HT1080 (cell line): ENCODE measurements around the gene SMAD3. TPM values are rescaled to one million over a fixed set of nuclear protein-coding genes. Genes with fewer than 3 reads are reported as not detected.
A peak's percentile ranks its signal among the peaks of the same experiment; 100 is the strongest.
"Not testable (repeated sequence)": the region's sequence is repeated elsewhere in the genome, so short reads cannot be mapped to it uniquely, and the experiment has no call there.

Experiments used
- DNase-seq: peaks from one replicate; pipeline ENCODE4 v3.0.0-alpha.2; 2015; ENCODE audit warnings: low read depth
- polyA plus RNA-seq, 2 experiments: library from polyadenylated mRNA; depleted of rRNA; stranded (reverse); fragments of >200 nt; gene quantifications; 2 replicates each; pipeline ENCODE4 v1.2.3, GENCODE V29; 2015
- total RNA-seq: library from RNA; depleted of rRNA; stranded (reverse); fragments of >200 nt; shearing (Covaris generic); gene quantifications from 2 replicates; pipeline ENCODE4 v1.2.3, GENCODE V29; 2014; rRNA removed

The SMAD3 gene
- total RNA-seq = 20.9 and 39.2 TPM in 2 replicates
- 99.4 and 115 TPM in 2 replicates for polyA plus RNA-seq (2015; cell fraction: cytosol; rRNA removed)
- 204 and 241 TPM in 2 replicates for polyA plus RNA-seq (2015; cell fraction: nucleus; rRNA removed)

DNA sequence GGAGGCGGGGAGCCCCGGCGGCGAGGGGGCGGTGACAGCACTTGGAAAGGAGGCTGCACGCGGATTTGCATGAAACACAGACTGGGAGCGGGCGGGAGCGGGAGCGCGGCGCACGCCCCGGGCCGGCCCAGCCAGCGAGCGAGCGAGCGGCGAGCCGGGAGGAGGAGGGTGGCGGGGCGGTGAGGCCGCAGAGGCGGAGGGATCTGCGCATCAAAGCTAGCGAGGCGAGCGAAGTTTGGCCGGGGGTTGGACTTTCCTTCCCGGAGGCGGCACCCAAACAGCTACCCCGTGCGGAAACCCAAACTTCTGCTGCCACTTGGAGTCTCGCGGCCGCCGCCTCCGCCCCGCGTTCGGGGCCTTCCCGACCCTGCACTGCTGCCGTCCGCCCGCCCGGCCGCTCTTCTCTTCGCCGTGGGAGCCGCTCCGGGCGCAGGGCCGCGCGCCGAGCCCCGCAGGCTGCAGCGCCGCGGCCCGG lies at the start of gene SMAD3:
Gene SMAD3, plus strand, starts transcription at position 72 of the 475 bp plus-strand sequence. CDS start 553 bp downstream, outside the sequence.
- DNase-seq = peak; percentile 87

DNA sequence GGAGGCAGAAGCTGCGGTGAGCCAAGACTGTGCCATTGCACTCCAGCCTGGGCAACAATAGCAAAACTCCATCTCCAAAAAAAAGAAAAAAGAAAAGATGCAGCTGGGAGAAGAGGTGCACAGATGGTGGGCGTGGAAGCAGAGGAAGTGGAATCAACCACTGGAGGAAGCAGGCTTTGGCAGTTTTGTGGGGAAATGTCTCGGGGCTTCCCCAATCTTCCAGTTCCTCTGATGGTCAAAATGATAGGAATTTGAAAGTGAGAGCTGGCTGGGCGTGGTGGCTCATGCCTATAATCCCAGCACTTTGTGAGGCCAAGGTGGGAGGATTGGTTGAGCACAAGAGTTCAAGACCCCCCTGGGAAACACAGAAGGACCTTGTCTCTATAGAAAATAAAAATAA lies 48.1 kb upstream of the SMAD3 start:
- no peak for DNase-seq

DNA sequence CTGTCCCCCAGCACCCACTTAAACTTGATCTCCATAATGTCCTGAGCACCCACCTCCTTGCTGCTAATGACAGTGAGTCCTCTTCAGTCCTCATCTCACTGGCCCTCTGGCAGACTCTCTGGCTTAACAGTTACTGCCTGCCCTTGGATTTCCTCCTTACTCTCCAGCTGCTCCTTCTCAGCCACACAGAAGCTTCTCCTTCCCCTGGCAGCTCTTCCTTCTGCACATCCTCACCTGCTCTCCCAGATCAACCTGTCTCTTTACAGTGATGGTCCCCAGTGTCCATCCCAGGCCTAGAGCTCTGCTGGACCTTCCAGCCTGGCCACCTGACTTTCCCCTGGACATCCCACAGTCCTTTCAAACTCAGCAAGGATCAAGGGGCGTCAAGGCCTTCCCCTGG lies 47.4 kb upstream of the SMAD3 start:
- DNase-seq = no peak

DNA sequence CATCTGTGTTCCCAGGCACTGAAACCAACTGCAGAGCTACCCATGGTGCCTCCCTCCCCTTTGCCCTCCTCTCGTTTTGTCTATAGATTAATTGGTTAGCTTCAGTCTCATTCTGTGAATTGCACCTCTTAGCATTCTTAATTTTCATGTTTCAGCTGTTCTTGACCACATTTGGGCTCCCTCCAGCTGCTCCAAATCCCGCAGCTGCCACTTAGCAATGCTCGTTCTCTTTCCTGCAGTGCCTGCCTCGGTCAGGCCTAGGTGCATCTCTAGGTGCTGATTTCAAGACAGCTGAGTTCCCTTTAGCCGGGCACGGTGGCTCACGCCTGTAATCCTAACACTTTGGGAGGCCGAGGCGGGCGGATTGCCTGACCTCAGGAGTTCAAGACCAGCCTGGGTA lies 47.0 kb upstream of the SMAD3 start:
- no peak for DNase-seq

DNA sequence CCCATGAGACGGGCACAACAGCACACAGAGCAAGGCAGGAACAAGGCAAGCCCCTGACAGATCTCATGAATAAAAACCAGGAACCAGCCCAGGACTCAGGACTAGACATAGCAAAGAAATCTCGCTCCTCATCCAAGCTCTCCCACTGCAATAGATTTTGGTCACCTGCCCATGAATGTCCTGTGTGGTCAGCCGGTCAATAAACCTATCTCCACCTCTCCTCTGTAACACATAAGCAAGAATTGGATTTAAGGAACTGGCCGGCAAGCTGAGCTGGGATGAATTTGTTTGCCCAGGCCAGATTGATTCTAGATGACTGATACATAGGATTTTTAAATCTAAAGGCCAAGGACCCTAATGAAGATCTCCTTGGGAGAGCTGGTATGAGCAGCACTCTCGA lies 46.3 kb upstream of the SMAD3 start:
- DNase-seq = no peak

DNA sequence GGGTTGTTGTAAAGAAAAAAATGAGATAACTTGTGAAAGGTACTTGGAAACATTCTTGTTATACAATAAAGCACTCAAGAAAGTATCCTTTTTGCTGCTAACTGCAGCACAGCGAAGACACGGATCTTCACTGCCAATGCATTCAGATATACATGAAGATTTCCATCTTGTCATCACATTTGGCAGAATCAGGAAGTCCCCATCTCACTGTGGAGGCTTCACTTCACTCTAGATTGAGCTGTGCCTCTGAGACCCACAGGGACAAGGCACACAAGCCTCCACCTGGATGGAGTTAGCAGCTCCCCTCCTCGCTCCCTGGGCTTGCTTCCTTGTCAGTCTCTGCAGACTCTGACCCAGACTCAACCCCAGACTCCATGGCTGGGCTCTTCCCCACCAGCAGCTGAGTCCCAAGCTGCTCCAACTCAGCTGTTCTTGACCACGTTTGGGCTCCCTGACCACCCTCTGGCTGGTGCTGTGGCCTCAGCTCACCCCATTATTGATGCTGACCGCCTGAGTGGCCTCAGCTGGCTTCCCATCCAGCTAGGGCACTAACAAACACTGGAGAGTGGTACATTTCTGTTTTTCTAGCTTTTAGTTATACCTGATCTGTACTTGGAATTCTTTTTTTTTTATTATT lies 45.4 kb upstream of the SMAD3 start:
- no peak for DNase-seq

DNA sequence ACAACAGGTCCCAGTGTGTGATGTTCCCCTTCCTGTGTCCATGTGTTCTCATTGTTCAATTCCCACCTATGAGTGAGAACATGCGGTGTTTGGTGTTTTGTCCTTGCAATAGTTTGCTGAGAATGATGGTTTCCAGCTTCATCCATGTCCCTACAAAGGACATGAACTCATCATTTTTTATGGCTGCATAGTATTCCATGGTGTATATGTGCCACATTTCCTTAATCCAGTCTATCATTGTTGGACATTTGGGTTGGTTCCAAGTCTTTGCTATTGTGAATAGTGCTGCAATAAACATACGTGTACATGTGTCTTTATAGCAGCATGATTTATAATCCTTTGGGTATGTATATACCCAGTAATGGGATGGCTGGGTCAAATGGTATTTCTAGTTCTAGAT lies 44.7 kb upstream of the SMAD3 start:
- DNase-seq = not testable (repeated sequence)

DNA sequence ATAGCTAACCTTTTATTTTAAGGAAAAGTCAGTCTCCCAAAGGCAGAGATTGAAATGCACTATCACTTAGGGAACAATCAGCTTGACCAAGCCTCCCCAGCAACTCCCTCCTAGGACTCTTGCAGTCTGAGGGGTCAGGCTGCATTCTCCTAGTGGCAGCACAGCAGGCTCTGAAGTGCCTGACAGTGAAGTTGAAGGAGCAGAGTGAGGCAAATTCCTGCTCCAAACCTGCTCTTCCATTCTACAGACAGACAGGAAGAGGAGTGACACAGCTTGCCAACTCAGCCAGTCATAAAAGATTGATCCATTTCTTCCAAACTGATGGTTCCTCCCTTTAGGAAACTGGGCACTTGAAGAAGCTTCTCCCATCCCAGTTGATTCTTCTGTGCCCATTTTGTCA lies 43.9 kb upstream of the SMAD3 start:
- peak; percentile 46 for DNase-seq

DNA sequence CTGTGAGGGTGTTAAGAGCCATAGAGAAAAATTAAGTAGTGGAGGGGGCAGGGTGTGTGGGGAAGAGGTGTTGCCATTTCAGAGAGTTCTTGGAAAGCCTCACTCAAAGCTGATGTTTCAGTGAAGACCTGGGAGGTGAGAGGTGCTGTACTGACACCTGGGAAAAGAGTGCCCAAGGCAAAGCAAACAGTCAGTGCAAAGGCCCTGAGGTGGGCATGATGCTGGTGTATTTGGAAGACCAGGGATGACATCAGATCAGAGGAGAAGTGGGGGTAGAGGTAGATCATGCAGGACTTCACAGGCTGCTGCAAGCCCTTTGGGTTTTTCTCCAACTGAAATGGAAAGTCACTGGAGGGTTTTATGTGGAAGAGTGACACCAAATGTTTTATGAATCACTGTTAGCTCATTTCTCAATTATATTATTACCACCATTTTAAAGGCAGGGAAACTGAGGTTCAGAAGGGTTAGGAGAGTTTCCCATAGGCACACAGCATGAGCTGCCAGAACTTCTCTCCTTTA lies 42.8 kb upstream of the SMAD3 start:
- no peak for DNase-seq

DNA sequence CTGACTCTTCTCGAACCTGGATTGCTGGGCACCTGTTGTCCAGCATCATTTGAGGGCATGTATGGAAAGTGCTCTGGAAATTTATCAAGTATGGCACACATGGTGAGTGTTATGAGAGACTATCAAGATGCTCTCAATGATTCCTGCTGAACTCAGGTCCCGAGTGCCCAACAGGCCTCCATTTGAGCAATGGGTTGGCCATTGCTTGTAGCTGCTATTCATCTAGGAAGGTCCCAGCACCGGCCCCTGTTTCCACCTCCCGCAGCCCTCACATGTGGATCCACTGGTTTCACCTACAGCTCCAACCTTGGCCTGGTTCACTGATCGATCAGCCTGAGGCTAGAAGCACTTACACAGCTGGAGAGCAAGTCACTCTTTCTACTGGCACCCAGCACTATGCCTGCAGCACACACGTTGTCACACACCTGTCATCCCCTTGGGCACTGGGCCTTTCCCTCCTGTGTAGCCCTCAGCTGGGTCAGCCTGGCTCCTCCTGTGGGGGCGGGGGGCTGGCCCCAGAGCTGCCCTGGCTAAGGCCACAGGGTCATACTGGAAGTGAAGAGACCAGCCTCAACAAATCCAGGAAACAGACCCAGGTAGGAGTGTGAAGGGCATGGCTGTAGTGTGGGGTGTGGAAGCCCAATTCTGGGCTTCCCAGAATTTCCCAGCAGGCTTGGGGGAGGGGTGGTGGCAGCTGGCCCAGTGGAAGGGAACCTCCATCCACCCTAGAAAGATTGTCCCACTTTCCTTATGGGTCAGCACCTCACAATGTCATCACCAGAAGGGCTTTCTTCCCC lies 41.7 kb upstream of the SMAD3 start:
- no peak for DNase-seq

DNA sequence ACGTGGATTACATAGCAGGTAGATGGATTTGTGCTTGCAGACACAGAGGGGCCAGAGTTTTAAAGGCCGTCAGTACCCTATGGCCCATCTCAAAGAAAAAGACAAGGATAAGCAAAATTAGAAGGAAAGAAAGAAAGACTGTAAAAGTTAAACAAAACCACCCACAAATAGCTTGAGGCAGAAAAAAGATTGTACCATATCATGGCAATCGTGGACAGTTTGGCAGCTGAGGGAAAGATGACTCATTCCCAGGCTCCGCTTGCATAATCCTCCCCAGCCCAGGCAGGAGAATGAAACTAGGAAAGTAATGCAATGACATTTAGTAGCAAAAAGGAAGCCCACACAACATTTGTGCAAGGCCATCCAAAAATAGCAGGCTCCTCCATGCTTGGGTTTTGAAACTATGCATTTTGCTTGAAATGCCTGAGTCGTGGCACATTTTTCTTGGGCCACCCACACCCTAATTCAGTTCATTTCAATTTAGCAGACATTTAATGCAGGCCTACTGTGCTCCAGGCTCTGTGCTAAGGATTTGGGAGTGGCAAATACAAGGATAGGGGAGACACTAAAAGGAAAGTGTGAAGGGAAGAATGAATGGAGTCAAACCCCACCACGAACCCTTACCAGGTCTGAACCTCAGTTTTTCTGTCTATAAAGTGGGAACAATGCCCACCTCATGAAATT lies 40.9 kb upstream of the SMAD3 start:
- DNase-seq = peak; percentile 92

DNA sequence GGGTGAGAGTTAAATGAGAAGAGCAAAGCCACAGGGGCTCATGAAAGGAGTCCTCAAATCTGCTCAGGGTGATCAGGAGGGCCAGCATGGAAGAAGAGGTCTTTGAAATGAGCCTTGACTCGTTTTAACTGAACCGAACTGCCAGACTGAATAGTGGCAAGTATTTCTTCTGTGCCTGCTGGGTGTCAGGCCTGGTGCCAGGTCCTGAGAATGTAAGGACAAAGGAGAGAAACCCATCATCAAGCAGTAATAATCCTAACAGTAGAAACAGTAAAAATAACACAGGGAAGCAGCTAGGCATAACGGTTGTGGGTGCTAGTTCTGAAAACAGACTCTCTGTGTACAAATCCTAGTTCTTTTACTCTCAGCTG lies 40.4 kb upstream of the SMAD3 start:
- no peak for DNase-seq

DNA sequence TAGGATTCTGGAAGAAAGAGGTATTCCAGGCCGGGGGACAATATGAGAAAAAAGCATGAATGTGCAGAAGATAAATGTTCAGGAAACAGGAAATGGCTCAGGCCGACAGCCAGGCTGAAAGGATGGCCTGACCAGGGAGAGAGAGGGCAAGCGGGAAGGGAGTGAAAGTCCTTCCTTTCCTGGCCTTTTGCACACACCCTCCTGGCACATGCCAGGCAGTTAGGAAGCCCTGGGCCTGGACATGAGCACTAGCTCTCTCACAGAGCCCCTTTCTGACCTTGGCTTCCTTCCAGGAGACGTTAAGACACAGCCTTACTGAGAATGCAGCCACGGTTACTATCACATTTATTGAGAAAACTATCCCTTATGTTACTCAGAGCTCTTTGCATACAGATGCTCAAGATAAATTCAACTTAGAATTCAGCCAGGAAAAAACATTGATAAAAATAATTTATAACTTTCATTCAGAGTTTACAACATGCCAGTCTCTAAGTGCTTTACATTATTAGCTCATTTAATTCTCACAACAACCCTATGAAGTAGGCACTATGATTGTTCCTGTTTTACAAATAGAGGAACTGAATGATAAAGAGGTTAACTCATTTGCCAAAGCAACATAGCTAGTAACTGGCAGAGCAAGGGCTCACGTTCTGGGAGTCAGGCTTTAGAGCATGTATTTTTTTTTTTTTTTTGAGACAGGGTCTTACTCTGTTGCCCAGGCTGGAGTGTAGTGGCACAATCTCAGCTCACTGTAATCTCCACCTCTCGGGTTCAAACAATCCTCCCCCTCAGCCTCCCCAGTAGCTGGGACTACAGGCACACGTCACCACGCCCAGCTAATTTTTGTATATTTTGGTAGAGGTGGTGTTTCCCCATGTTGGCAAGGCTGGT lies 39.4 kb upstream of the SMAD3 start:
- DNase-seq = peak; percentile 91

DNA sequence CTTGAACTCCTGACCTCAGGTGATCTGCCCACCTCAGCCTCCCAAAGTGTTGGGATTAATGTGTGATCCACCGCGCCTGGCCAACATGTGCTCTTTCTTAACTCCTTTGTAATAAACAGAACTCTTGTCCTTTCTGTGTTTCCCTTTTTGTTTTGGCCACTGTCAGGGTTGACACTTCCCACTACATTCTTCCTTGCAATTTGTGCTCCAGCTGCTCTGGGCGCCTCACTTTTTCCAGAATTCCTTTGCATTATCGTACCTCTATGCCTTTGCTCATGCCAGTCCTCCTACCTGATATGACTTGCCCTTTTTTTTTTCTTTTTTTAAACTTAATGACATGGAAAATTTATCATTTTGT lies 38.8 kb upstream of the SMAD3 start:
- no peak for DNase-seq

DNA sequence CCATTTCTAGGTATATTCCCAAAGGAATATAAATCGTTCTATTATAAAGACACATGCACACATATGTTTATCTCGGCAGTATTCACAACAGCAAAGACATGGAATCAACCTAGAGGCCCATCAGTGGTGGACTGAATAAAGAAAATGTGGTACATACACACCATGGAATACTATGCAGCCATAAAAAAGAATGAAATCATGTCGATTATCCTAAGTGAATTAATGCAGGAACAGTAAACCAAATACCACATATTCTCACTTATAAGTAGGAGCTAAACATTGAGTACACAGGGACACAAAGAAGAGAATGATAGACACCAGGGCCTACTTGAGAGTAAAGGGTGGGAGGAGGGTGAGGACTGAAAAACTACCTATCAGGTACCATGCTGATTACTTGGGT lies 37.0 kb upstream of the SMAD3 start:
- not testable (repeated sequence) for DNase-seq

DNA sequence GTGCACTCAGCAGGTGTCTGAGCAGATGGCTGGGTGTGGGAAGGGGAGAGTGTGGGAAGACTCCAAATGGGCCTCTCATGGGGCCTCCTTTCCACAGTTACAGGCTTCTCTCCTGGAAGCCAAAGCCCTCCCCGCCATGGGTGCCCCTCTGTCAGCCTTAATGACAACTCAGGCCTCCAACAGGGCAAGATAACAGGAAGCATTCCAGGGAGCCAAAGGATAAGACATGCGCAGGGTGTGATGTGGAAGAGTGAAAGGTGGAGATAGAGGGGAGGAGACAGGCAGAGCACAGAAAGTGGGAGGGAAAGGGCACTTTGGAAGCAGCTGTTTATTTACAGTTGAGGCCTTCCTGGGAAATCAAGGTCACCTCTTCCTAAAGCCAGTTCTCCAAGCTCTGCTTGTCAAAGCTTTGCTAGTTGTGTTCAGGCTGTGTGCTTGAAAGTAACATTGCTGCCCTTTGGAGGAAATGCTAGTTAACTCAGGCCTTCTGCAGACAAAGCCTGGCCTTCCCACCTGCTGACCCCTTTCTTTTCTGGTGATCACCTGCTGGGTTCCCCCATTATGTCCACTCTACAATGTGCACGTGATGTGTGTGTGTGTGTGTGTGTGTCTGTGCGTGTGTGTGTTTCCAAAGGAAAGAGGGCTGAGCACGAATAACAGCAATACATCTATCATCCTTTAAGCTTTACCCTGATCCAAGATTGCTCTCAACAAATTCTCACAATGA lies 35.2 kb upstream of the SMAD3 start:
- no peak for DNase-seq

DNA sequence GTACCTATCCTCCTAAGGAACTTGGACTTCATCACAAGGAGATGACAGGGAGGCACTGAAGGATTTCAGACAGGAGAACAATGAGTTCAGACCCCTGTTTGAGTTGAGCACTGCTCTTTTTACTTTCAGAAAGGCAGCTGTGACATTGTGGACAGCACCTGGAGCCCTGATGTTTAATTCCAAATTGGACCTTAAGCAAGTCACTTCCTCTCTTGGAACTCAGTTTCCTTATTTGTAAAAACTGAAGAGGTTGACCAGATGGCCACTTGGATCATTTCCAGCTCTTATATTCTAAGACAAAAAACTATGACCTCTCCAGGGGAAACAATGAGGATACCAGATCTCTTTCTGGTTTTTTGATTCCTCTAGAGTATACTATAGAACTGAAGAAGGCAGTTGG lies 34.1 kb upstream of the SMAD3 start:
- DNase-seq = no peak

DNA sequence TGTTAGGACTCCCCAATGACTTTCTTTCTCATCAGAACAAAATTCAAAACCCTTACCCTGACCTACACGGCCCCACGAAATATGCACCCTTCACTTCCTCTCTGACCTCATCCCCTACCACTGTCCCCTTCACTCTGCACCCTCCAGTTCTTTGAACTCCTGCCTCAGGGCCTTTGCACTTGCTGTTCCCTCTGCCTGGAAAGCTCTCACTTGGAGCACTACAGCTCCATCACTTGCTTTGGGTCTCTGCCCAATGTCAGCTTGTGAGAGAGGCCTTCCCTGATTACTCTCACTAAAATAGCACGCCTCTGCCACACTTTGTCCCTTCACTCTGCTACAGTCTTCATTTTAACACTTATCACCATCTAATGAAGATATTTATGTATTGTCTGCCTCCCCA lies 32.8 kb upstream of the SMAD3 start:
- no peak for DNase-seq

DNA sequence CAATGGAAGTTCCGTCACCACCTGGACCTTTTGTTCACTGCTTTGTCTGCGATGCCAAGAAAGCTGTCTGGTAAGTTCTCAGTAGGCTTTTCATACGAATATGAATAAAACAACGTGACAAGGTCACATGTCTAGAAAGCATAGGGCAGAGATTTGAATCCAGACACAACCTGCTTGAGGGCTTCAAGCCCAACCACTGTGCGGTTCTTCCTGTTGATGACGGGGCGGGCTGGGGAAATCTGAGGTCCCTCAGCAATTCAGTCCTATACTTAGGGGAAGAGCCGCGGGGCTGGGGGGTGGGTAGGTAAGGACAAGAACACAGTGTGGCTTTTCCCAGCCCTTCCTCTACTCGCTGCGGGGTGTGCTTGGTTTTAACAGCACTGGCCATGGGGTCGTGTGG lies 32.4 kb upstream of the SMAD3 start:
- no peak for DNase-seq

DNA sequence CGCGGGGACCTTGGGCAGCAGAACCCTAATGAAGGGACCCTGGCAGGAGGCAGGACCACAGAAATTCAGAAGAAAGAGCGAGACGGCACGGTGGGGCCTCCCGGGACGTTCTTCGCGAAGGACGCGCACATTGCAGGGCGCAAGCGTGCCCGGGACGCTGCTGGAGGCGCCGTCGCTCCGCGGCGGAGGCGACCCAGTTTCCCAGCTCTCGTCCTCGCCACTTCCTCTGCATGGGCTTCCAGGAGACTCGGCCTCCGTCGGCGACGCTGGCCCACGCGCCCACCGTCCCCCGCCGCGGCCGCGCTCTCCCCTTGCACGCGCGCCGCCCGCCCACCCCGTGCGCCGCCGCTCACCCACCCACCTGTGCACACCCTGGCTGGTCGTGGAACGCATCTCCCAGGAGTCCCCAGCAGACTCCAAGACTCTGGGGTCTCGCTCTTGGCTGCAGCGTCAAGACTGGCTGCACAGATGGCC lies 31.8 kb upstream of the SMAD3 start:
- no peak for DNase-seq
